GM12892 (cell line): ENCODE results near the gene SNAPC4.

ENCODE experiments used
- POLR2A ChIP-seq: IDR thresholded peaks from 2 replicates; pipeline ENCODE4 v1.6.1; 2011; ENCODE audit warnings: low read depth, low read length, control low read depth
- POLR2AphosphoS5 ChIP-seq: IDR thresholded peaks from 2 replicates; pipeline ENCODE4 v1.6.1; 2011; ENCODE audit warnings: low read depth, low read length, control low read depth
- TAF1 ChIP-seq: IDR thresholded peaks from 2 replicates; pipeline ENCODE4 v1.6.1; 2011; ENCODE audit warnings: low read depth, mild to moderate bottlenecking, control low read depth, low read length, borderline replicate concordance

- no peak for TF ChIP-seq POLR2A
- peak; percentile 47; the same call in 1 of the 2 replicates for TF ChIP-seq POLR2AphosphoS5
- TF ChIP-seq TAF1, result no peak
Observed at GRCh38 chr9:136392538-136393449, 7.2 kb downstream of the SNAPC4 start.
